Measurements from ENCODE around the gene FBXW5.

FBXW5 gene

GRCh38 chr9:136988872-136989271 lies 44.3 kb upstream of the FBXW5 start:
- TF ChIP-seq CTCF (IDR thresholded peaks at IDR 0.05) = no peak
- H3K4me3 ChIP-seq = no peak overlapping the region

GRCh38 chr9:136985853-136986252 lies 41.3 kb upstream of the FBXW5 start:
- no peak for DNase-seq
- H3K27ac ChIP-seq = no peak overlapping the region
- H3K4me1 ChIP-seq = peaks cover 0 to 8% (median 2%) of the 10 kb centered on the region in 4 donors
- peaks cover 0 to 59% of the 10 kb centered on the region in 2 donors for H3K27me3 ChIP-seq
- intact Hi-C loops (cut with DNase I; ENCODE audit: low total_unique reads) = loop anchor here (5.0 kb wide), 1 partner anchor 34 kb away; the partner anchor contains the start of gene LCN12
- no peaks in the 10 kb centered on the region for H3K9me3 ChIP-seq
- no peak overlapping the region for H3K4me3 ChIP-seq
- H3K36me3 ChIP-seq = no peaks in the 10 kb centered on the region
- TF ChIP-seq CTCF (IDR thresholded peaks at IDR 0.05) = no peak

More at GRCh38 chr9:136988872-136989271, 44.3 kb upstream of the FBXW5 start:
- intact Hi-C loops (cut with DNase I; ENCODE audit: low total_unique reads) = loop anchor here (5.0 kb wide), 1 partner anchor 37 kb away; the partner anchor contains the start of gene LCN12
- Histone ChIP-seq H3K36me3 (no peaks in the 10 kb centered on the region), H3K9me3 (no peaks in the 10 kb centered on the region), H3K4me1 (peaks cover 0 to 19% (median 10%) of the 10 kb centered on the region in 4 donors), H3K27ac (no peak overlapping the region), H3K27me3 (peaks cover 0 to 29% of the 10 kb centered on the region in 2 donors)
- no peak for DNase-seq

GRCh38 chr9:136985027-136985602 lies 40.6 kb upstream of the FBXW5 start:
- Histone ChIP-seq H3K4me3 (no peak overlapping the region), H3K9me3 (no peaks in the 10 kb centered on the region), H3K36me3 (no peaks in the 10 kb centered on the region), H3K4me1 (peaks cover 0 to 8% (median 2%) of the 10 kb centered on the region in 4 donors), H3K27ac (no peak overlapping the region), H3K27me3 (peaks cover 0 to 63% of the 10 kb centered on the region in 2 donors)
- intact Hi-C loops (cut with DNase I; ENCODE audit: low total_unique reads) = loop anchor here (5.0 kb wide), 1 partner anchor 33 kb away; the partner anchor contains the start of gene LCN12
- no peak for TF ChIP-seq CTCF (IDR thresholded peaks at IDR 0.05)
- no peak for DNase-seq

- H3K4me3 ChIP-seq = no peak overlapping the region
- intact Hi-C loops (cut with DNase I; ENCODE audit: low total_unique reads) = loop anchor here (5.0 kb wide), 1 partner anchor 32 kb away; the partner anchor contains the start of gene LCN12
- H3K4me1 ChIP-seq = peaks cover 0 to 8% (median 2%) of the 10 kb centered on the region in 4 donors
- peaks cover 0 to 69% of the 10 kb centered on the region in 2 donors for H3K27me3 ChIP-seq
- no peaks in the 10 kb centered on the region for H3K9me3 ChIP-seq
- no peak for TF ChIP-seq CTCF (IDR thresholded peaks at IDR 0.05)
- DNase-seq = no peak
- H3K27ac ChIP-seq = no peak overlapping the region
- no peaks in the 10 kb centered on the region for H3K36me3 ChIP-seq
Measured at GRCh38 chr9:136984464-136985026, 40.0 kb upstream of the FBXW5 start.

GRCh38 chr9:136983656-136984314 lies 39.2 kb upstream of the FBXW5 start:
- no peak overlapping the region for H3K27ac ChIP-seq
- H3K4me1 ChIP-seq = peaks cover 0 to 9% (median 3%) of the 10 kb centered on the region in 4 donors

More at GRCh38 chr9:136983656-136984314, 39.2 kb upstream of the FBXW5 start:
- H3K36me3 ChIP-seq = no peaks in the 10 kb centered on the region
- TF ChIP-seq CTCF (IDR thresholded peaks at IDR 0.05) = no peak
- intact Hi-C loops (cut with DNase I; ENCODE audit: low total_unique reads) = no loop called here
- H3K4me3 ChIP-seq = no peak overlapping the region
- H3K9me3 ChIP-seq = no peaks in the 10 kb centered on the region
- H3K27me3 ChIP-seq = peaks cover 0 to 74% of the 10 kb centered on the region in 2 donors
- DNase-seq = no peak

Data from tibial artery (tissue), 4 donors.